ENCODE measurements around the gene CNGA3. TPM values are rescaled to one million over a fixed set of nuclear protein-coding genes. Genes with fewer than 3 reads are reported as not detected.
A peak's percentile ranks its signal among the peaks of the same experiment; 100 is the strongest.
"Not testable (repeated sequence)": the region's sequence is repeated elsewhere in the genome, so short reads cannot be mapped to it uniquely, and the experiment has no call there.

Gene CNGA3
- total RNA-seq, 1 donor from 2014 or later, result 7.6 TPM

- DNase-seq, result no peak
- Mint-ChIP-seq H3K9me3 (ENCODE audit: unreplicated experiment) (peaks cover 2% of the 10 kb centered on the region), H3K27me3 (ENCODE audit: unreplicated experiment) (peaks cover 2% of the 10 kb centered on the region), H3K27ac (ENCODE audit: unreplicated experiment) (no peak overlapping the region), H3K36me3 (ENCODE audit: unreplicated experiment) (no peaks in the 10 kb centered on the region), H3K4me1 (ENCODE audit: low read depth, unreplicated experiment) (no peaks in the 10 kb centered on the region), H3K4me3 (ENCODE audit: unreplicated experiment) (no peak overlapping the region)
- TF ChIP-seq CTCF (IDR thresholded peaks at IDR 0.05; ENCODE audit: partially characterized antibody, unreplicated experiment), result no peak
These were observed 57.6 kb downstream of the CNGA3 start for GRCh38 chr2:98403878-98404277.

- Mint-ChIP-seq H3K27me3 (ENCODE audit: unreplicated experiment) (peaks cover 2% of the 10 kb centered on the region), H3K4me3 (ENCODE audit: unreplicated experiment) (no peak overlapping the region), H3K9me3 (ENCODE audit: unreplicated experiment) (peaks cover 2% of the 10 kb centered on the region), H3K4me1 (ENCODE audit: low read depth, unreplicated experiment) (no peaks in the 10 kb centered on the region), H3K36me3 (ENCODE audit: unreplicated experiment) (no peaks in the 10 kb centered on the region), H3K27ac (ENCODE audit: unreplicated experiment) (no peak overlapping the region)
- no peak for DNase-seq
- TF ChIP-seq CTCF (IDR thresholded peaks at IDR 0.05; ENCODE audit: partially characterized antibody, unreplicated experiment), result no peak
These were observed 58.4 kb downstream of the CNGA3 start for GRCh38 chr2:98404556-98405250.

- H3K4me3 Mint-ChIP-seq (ENCODE audit: unreplicated experiment), result no peak overlapping the region
- no peak for TF ChIP-seq CTCF (IDR thresholded peaks at IDR 0.05; ENCODE audit: partially characterized antibody, unreplicated experiment)
- H3K36me3 Mint-ChIP-seq (ENCODE audit: unreplicated experiment), result no peaks in the 10 kb centered on the region
- no peak overlapping the region for H3K27ac Mint-ChIP-seq (ENCODE audit: unreplicated experiment)
- no peaks in the 10 kb centered on the region for H3K4me1 Mint-ChIP-seq (ENCODE audit: low read depth, unreplicated experiment)
- H3K9me3 Mint-ChIP-seq (ENCODE audit: unreplicated experiment), result peaks cover 2% of the 10 kb centered on the region
- no peak for DNase-seq
- H3K27me3 Mint-ChIP-seq (ENCODE audit: unreplicated experiment), result peaks cover 2% of the 10 kb centered on the region
These were observed 59.0 kb downstream of the CNGA3 start for GRCh38 chr2:98405301-98405700.

- Mint-ChIP-seq H3K27ac (ENCODE audit: unreplicated experiment) (no peak overlapping the region), H3K4me3 (ENCODE audit: unreplicated experiment) (no peak overlapping the region), H3K27me3 (ENCODE audit: unreplicated experiment) (no peaks in the 10 kb centered on the region), H3K9me3 (ENCODE audit: unreplicated experiment) (no peaks in the 10 kb centered on the region), H3K36me3 (ENCODE audit: unreplicated experiment) (no peaks in the 10 kb centered on the region), H3K4me1 (ENCODE audit: low read depth, unreplicated experiment) (no peaks in the 10 kb centered on the region)
- TF ChIP-seq CTCF (IDR thresholded peaks at IDR 0.05; ENCODE audit: partially characterized antibody, unreplicated experiment), result no peak
- no peak for DNase-seq
These were observed 61.9 kb downstream of the CNGA3 start for GRCh38 chr2:98408155-98408554.

- DNase-seq, result no peak
These were observed 66.6 kb downstream of the CNGA3 start for GRCh38 chr2:98412751-98413458.

GRCh38 chr2:98414246-98414645, 68.0 kb downstream of the CNGA3 start:
- DNase-seq; H3K9me3 Mint-ChIP-seq (ENCODE audit: unreplicated experiment); H3K36me3 Mint-ChIP-seq (ENCODE audit: unreplicated experiment); H3K27ac Mint-ChIP-seq (ENCODE audit: unreplicated experiment); H3K4me1 Mint-ChIP-seq (ENCODE audit: low read depth, unreplicated experiment); H3K27me3 Mint-ChIP-seq (ENCODE audit: unreplicated experiment); H3K4me3 Mint-ChIP-seq (ENCODE audit: unreplicated experiment): not testable (repeated sequence)

More at GRCh38 chr2:98412751-98413458, 66.6 kb downstream of the CNGA3 start:
- H3K4me1 Mint-ChIP-seq (ENCODE audit: low read depth, unreplicated experiment), result no peaks in the 10 kb centered on the region
- peaks cover 3% of the 10 kb centered on the region for H3K27me3 Mint-ChIP-seq (ENCODE audit: unreplicated experiment)
- peaks cover 3% of the 10 kb centered on the region for H3K9me3 Mint-ChIP-seq (ENCODE audit: unreplicated experiment)
- H3K4me3 Mint-ChIP-seq (ENCODE audit: unreplicated experiment), result no peak overlapping the region
- peaks cover 4% of the 10 kb centered on the region for H3K36me3 Mint-ChIP-seq (ENCODE audit: unreplicated experiment)
- peak; percentile 76 for TF ChIP-seq CTCF (IDR thresholded peaks at IDR 0.05; ENCODE audit: partially characterized antibody, unreplicated experiment)
- H3K27ac Mint-ChIP-seq (ENCODE audit: unreplicated experiment), result no peak overlapping the region

- not testable (repeated sequence) for H3K27ac Mint-ChIP-seq (ENCODE audit: unreplicated experiment); H3K9me3 Mint-ChIP-seq (ENCODE audit: unreplicated experiment); DNase-seq; H3K4me3 Mint-ChIP-seq (ENCODE audit: unreplicated experiment); H3K4me1 Mint-ChIP-seq (ENCODE audit: low read depth, unreplicated experiment); H3K27me3 Mint-ChIP-seq (ENCODE audit: unreplicated experiment); H3K36me3 Mint-ChIP-seq (ENCODE audit: unreplicated experiment)
These were observed 69.5 kb downstream of the CNGA3 start for GRCh38 chr2:98415719-98416248.
